Measurements from ENCODE around the gene NR6A1.
"Not testable (repeated sequence)": the region's sequence is repeated elsewhere in the genome, so short reads cannot be mapped to it uniquely, and the experiment has no call there.

DNA sequence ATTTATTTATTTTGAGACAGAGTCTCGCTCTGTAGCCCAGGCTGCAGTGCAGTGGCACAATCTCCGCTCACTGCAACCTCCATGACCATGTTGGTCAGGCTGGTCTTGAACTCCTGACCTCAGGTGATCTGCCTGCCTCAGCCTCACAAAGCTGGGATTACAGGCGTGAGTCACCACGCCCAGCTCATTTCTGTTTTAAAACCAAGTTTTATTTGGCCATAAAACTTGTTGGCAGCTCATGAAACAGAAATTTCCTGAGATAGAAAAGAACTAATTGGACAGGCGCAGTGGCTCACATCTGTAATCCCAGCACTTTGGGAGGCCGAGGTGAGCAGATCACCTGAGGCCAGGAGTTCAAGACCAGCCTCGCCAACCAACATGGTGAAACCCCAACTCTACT lies 155.3 kb downstream of the NR6A1 start:
- TF ChIP-seq, protein P1, sequence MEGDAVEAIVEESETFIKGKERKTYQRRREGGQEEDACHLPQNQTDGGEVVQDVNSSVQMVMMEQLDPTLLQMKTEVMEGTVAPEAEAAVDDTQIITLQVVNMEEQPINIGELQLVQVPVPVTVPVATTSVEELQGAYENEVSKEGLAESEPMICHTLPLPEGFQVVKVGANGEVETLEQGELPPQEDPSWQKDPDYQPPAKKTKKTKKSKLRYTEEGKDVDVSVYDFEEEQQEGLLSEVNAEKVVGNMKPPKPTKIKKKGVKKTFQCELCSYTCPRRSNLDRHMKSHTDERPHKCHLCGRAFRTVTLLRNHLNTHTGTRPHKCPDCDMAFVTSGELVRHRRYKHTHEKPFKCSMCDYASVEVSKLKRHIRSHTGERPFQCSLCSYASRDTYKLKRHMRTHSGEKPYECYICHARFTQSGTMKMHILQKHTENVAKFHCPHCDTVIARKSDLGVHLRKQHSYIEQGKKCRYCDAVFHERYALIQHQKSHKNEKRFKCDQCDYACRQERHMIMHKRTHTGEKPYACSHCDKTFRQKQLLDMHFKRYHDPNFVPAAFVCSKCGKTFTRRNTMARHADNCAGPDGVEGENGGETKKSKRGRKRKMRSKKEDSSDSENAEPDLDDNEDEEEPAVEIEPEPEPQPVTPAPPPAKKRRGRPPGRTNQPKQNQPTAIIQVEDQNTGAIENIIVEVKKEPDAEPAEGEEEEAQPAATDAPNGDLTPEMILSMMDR (IDR thresholded peaks at IDR 0.05), result not testable (repeated sequence)
- TF ChIP-seq ZFX (IDR thresholded peaks at IDR 0.05; ENCODE audit: borderline replicate concordance), result not testable (repeated sequence)

All from 22Rv1 (cell line).